Retinal pigment epithelial cell (primary cell): Measurements from ENCODE around the gene SLC26A6.
A peak's percentile ranks its signal among the peaks of the same experiment; 100 is the strongest.

Source experiments
- DNase-seq: peaks from one replicate; pipeline ENCODE4 v3.0.0-alpha.2; 2010; ENCODE audit warnings: low read depth
- H3K4me3 ChIP-seq: 2 replicates; pipeline ENCODE4 v1.5.1; 2011; ENCODE audit warnings: mild to moderate bottlenecking, low read length, control low read depth, moderate library complexity
- TF ChIP-seq, protein P1 (sequence below): conservative IDR thresholded peaks from 2 replicates; pipeline ENCODE4 v1.5.1; 2011; ENCODE audit warnings: low read depth, low read length, control low read depth, inconsistent platforms

Gene SLC26A6, protein sequence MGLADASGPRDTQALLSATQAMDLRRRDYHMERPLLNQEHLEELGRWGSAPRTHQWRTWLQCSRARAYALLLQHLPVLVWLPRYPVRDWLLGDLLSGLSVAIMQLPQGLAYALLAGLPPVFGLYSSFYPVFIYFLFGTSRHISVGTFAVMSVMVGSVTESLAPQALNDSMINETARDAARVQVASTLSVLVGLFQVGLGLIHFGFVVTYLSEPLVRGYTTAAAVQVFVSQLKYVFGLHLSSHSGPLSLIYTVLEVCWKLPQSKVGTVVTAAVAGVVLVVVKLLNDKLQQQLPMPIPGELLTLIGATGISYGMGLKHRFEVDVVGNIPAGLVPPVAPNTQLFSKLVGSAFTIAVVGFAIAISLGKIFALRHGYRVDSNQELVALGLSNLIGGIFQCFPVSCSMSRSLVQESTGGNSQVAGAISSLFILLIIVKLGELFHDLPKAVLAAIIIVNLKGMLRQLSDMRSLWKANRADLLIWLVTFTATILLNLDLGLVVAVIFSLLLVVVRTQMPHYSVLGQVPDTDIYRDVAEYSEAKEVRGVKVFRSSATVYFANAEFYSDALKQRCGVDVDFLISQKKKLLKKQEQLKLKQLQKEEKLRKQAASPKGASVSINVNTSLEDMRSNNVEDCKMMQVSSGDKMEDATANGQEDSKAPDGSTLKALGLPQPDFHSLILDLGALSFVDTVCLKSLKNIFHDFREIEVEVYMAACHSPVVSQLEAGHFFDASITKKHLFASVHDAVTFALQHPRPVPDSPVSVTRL

DNA sequence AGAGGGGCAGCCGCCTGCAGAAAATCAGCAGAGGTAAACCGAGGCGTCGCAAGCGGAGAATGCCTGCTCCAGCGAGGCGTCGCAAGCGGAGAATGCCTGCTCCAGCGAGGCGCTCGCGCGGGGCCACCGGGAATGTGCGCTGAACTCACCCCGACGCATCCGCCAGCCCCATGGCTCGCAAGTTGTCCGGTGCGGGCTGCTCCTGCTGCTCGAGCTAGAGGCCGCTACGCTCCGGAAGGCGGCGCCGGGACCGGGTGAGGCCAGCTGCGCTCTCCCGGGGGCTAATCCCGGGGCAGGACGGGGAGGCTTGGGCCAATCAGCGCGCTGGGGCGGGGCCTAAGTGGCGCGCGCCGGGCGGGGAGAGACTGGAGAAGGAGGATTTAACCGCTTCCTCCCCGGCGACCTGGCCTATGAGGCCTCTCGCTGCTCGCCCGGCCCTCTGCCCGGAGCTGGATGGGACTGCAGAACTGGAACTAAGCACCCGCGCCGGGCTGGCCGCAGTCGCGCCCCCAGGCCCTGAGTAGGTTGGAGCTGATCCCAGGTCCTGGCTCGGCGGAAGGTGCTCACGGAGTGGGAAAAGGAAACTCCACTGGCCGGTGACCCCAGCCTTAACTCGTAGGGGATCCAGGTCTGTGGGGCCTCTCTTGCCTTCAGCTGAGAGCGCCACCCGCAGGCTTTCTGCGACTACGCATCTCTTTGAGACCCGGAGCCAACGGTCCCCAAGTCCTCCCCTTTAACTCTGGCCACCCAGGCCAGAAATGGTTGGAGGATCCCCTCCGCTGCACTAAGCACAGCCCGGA, at the start of gene SLC26A6:
Gene SLC26A6 (minus strand): TSS at position 240 of the 800 bp plus-strand sequence. CDS start 68 bp downstream, at position 172.
- DNase-seq = peak; percentile 85
- peak within 1 kb of the TSS; percentile 81 for H3K4me3 ChIP-seq
- TF ChIP-seq, protein P1, sequence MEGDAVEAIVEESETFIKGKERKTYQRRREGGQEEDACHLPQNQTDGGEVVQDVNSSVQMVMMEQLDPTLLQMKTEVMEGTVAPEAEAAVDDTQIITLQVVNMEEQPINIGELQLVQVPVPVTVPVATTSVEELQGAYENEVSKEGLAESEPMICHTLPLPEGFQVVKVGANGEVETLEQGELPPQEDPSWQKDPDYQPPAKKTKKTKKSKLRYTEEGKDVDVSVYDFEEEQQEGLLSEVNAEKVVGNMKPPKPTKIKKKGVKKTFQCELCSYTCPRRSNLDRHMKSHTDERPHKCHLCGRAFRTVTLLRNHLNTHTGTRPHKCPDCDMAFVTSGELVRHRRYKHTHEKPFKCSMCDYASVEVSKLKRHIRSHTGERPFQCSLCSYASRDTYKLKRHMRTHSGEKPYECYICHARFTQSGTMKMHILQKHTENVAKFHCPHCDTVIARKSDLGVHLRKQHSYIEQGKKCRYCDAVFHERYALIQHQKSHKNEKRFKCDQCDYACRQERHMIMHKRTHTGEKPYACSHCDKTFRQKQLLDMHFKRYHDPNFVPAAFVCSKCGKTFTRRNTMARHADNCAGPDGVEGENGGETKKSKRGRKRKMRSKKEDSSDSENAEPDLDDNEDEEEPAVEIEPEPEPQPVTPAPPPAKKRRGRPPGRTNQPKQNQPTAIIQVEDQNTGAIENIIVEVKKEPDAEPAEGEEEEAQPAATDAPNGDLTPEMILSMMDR = peak; percentile 73

DNA sequence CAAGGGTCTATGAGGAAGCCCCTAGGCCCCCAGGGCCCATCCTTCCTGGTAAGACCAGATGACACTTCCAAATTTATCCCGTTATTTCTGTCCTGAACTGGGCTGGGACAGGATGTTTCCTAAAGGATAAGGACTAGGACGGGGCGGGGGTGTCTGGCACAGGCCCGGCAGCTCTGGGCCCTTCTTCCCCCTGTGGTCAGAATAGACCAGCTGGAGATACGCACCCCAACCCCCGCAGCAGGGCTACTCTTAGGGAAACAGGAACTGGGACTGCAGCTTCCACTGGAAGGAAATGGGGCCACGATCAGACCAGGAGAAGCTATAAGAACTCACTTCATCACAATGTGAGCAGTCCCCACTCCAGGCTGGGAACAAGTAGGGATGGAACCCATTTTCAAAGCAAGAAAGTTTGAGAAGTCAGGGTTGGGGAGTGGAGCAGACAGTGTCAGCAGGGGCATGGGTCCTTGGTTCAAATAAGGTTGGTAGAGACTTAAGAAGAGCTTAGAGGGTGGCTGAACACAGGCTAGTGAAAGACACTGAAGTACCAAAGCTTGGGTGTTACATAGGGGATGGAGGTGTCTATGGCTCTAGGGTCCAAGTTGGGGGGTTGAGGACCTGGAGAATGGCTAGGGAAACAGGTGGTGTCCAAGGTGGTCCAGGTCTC, 49.4 kb upstream of the SLC26A6 start:
- no peak for DNase-seq
- H3K4me3 ChIP-seq = peak overlapping the region; percentile 64

DNA sequence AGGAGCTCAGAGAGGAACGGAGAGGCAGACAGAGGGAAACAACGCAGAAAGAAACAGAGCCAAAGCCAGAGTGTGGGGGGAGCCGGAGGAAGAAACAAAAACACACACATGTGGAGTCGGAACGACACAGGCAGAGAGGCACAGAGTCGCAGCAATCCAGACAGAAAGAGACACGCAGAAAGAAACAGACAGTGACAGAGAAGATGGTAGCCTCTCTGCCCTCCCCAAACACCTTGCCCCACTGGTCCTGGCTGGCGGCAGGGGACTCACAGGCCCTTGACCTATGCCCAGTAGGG, 48.7 kb upstream of the SLC26A6 start:
- TF ChIP-seq, protein P1 = no peak
- no peak for DNase-seq
- no peak overlapping the region for H3K4me3 ChIP-seq

More for the DNA sequence above, 49.4 kb upstream of the SLC26A6 start:
- TF ChIP-seq, protein P1 = no peak

DNA sequence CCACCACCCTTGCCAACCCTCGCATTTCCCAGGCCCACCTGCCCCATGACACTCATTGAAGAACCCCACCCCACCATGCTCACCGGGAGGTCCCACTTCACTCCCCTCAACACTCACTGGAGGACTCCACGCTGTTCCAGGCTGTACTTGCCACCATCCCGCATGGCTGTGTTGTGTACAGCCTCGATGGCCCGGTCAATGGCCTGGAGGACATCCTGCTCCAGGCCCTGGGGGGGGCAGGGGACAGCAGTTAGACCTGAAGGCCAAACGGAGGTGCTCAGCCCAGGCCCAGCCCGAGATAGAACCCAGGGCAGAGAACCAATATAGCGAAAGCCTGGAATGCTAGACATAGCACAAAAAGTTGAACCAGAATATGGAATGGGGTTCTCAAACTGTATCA, 47.5 kb upstream of the SLC26A6 start:
- no peak for DNase-seq
- no peak overlapping the region for H3K4me3 ChIP-seq
- TF ChIP-seq, protein P1 = no peak

DNA sequence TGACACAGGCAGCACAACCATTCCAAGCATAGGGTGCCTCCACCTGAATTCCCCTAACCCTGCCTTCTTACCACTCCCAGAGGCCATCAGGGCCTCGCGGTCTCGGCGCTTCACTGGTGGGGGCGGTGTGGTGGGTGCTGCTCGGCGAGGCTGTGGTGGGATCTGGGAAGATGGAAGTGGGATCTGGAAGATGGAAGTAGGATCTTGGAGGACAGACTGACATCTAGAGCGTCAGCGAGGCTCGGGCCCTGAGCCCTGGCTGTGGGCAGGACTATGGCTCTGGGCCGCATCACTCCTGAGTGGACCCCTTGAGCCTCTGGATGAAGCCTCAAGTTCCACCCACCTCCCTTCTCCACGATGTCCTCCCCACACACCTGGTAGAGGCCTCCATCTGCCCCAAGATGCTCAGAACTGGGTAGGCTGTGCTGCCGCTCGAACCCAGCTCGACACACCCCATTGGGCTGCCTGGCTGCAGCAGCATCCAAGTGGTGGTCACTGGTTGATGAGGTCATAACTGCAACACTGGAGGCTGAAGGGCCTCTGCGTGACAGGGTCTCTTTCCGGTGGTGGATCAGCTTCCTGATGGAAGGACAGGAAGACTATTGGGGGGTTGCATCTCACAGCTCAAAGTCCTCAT, 46.8 kb upstream of the SLC26A6 start:
- DNase-seq = no peak
- no peak overlapping the region for H3K4me3 ChIP-seq
- TF ChIP-seq, protein P1 = no peak

DNA sequence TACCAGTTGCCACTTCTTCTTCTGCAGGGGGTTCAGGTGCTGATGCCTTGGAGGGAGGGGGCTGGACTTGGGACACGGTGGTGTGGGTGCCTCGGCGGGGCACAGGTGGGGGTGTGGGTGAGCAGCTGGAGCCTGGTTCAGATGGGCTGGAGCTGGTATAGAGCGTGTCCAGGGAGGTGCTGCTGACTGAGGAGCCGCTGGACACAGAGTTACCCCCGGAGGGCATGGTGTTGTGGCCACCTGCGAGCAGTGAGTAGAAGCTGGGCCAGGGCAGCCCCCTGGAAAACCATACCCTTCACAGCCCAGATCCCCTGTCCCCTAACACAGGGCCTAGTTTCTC, 46.2 kb upstream of the SLC26A6 start:
- H3K4me3 ChIP-seq = no peak overlapping the region
- TF ChIP-seq, protein P1 = no peak
- DNase-seq = no peak
